ENCODE measurements around the gene CLDN20. TPM values are rescaled to one million over a fixed set of nuclear protein-coding genes. Genes with fewer than 3 reads are reported as not detected.

CLDN20 gene
- total RNA-seq, 1 experiment from 2014 or later, result not detected

DNA sequence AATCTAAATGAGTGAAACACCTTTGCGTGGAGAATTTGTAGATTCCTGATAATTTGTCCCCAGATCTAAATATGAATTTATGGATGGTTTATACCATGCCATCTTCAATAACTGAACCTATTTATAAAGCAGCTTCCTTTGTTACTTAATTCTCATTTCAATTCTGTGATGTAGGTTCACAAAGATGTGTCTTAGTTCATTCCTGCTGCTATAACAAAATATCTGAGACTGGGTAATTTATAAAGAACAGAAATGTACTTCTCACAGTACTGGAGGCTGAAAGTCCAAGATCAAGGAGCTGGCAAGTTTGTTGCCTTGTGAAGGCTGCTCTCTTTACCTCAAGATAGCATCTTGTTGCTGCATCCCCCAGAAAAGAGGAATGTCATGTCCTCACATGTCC is 52.6 kb downstream of the CLDN20 start:
- DNase-seq (ENCODE audit: low read depth, low spot score) (no peak), ATAC-seq (no peak)
- TF ChIP-seq TCF7L2 (IDR thresholded peaks at IDR 0.05; ENCODE audit: low read depth, low read length) (no peak), SIN3A (IDR thresholded peaks at IDR 0.05; ENCODE audit: borderline replicate concordance, insufficient read depth, low read depth, low read length) (no peak), POLR2AphosphoS5 (IDR thresholded peaks at IDR 0.05; ENCODE audit: low read depth, low read length) (no peak)
- TF ChIP-seq, protein P1, sequence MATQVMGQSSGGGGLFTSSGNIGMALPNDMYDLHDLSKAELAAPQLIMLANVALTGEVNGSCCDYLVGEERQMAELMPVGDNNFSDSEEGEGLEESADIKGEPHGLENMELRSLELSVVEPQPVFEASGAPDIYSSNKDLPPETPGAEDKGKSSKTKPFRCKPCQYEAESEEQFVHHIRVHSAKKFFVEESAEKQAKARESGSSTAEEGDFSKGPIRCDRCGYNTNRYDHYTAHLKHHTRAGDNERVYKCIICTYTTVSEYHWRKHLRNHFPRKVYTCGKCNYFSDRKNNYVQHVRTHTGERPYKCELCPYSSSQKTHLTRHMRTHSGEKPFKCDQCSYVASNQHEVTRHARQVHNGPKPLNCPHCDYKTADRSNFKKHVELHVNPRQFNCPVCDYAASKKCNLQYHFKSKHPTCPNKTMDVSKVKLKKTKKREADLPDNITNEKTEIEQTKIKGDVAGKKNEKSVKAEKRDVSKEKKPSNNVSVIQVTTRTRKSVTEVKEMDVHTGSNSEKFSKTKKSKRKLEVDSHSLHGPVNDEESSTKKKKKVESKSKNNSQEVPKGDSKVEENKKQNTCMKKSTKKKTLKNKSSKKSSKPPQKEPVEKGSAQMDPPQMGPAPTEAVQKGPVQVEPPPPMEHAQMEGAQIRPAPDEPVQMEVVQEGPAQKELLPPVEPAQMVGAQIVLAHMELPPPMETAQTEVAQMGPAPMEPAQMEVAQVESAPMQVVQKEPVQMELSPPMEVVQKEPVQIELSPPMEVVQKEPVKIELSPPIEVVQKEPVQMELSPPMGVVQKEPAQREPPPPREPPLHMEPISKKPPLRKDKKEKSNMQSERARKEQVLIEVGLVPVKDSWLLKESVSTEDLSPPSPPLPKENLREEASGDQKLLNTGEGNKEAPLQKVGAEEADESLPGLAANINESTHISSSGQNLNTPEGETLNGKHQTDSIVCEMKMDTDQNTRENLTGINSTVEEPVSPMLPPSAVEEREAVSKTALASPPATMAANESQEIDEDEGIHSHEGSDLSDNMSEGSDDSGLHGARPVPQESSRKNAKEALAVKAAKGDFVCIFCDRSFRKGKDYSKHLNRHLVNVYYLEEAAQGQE (IDR thresholded peaks at IDR 0.05; ENCODE audit: insufficient read depth in 1 of 2, low read depth in 2 of 2, low read length in 1 of 2), result no peak
- TF ChIP-seq, protein P2, sequence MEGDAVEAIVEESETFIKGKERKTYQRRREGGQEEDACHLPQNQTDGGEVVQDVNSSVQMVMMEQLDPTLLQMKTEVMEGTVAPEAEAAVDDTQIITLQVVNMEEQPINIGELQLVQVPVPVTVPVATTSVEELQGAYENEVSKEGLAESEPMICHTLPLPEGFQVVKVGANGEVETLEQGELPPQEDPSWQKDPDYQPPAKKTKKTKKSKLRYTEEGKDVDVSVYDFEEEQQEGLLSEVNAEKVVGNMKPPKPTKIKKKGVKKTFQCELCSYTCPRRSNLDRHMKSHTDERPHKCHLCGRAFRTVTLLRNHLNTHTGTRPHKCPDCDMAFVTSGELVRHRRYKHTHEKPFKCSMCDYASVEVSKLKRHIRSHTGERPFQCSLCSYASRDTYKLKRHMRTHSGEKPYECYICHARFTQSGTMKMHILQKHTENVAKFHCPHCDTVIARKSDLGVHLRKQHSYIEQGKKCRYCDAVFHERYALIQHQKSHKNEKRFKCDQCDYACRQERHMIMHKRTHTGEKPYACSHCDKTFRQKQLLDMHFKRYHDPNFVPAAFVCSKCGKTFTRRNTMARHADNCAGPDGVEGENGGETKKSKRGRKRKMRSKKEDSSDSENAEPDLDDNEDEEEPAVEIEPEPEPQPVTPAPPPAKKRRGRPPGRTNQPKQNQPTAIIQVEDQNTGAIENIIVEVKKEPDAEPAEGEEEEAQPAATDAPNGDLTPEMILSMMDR (IDR thresholded peaks at IDR 0.05), result no peak
- POLR2A ChIA-PET, result interaction anchor here (0.7 kb wide), 1 partner anchor 389 kb away, joined by 3 read pairs; no protein-coding TSS in a partner anchor
- H3K36me3 ChIP-seq (ENCODE audit: control insufficient read depth, insufficient read depth, low read length), result no peaks in the 10 kb centered on the region; the same call in none of the 2 replicates
- no peaks in the 10 kb centered on the region for H3K9me3 ChIP-seq (ENCODE audit: control insufficient read depth, insufficient read depth, low read depth, low read length)
- peaks cover 4% of the 10 kb centered on the region; the same call in 1 of the 2 replicates for H3K4me1 ChIP-seq (ENCODE audit: control insufficient read depth, insufficient read depth, low read length)
- in situ Hi-C loops (cut with HindIII; ENCODE audit: low pct_unique_long_range_greater_than_20kb, low sequenced_read_pairs), result no loop called here
- no peak overlapping the region for H3K4me3 ChIP-seq (ENCODE audit: low read depth in 2 of 2, low read length in 2 of 2)
- intact Hi-C loops (cut with micrococcal nuclease; ENCODE audit: unreplicated experiment), result loop anchor here (10.0 kb wide), 1 partner anchor 132 kb away; no protein-coding TSS in a partner anchor
- H3K27ac ChIP-seq (ENCODE audit: low read length), result peak overlapping the region; percentile 98; the same call in 1 of the 2 replicates
- H3K27me3 ChIP-seq (ENCODE audit: control insufficient read depth, insufficient read depth, low read length), result no peaks in the 10 kb centered on the region
- no TSS peak for BruUV-seq (replicated peaks)
- CTCF ChIA-PET, result no interaction called here

DNA sequence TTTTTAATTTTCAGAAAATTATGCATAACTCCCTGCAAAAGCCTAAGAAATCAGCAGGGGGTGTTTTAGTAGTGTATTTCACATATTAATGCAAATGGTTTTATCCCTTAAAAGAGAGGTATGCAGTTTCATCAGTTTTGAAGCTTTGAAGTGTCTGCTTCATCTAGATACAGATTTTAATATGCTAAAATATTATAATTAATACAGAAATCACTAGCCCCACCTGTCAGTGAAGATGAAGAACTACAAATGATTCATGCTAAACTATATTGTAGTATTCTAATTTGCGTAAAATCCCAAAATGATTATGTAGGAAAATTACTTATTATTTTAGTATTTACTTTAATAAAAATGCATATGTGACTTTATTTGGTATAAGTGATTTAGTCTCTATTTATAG is 53.4 kb downstream of the CLDN20 start:
- CTCF ChIA-PET, result no interaction called here
- no peak for DNase-seq (ENCODE audit: low read depth, low spot score)

More for the DNA sequence above, 53.4 kb downstream of the CLDN20 start:
- H3K9me3 ChIP-seq (ENCODE audit: control insufficient read depth, insufficient read depth, low read depth, low read length), result no peaks in the 10 kb centered on the region
- ATAC-seq, result no peak
- TF ChIP-seq SIN3A (IDR thresholded peaks at IDR 0.05; ENCODE audit: borderline replicate concordance, insufficient read depth, low read depth, low read length), result no peak
- TF ChIP-seq TCF7L2 (IDR thresholded peaks at IDR 0.05; ENCODE audit: low read depth, low read length), result no peak
- no peak for TF ChIP-seq POLR2AphosphoS5 (IDR thresholded peaks at IDR 0.05; ENCODE audit: low read depth, low read length)
- TF ChIP-seq, protein P2 (IDR thresholded peaks at IDR 0.05), result peak; percentile 36; the same call in 1 of the 2 replicates
- TF ChIP-seq, protein P1 (IDR thresholded peaks at IDR 0.05; ENCODE audit: insufficient read depth in 1 of 2, low read depth in 2 of 2, low read length in 1 of 2), result no peak
- intact Hi-C loops (cut with micrococcal nuclease; ENCODE audit: unreplicated experiment) (loop anchor here (10.0 kb wide), 1 partner anchor 132 kb away; no protein-coding TSS in a partner anchor), in situ Hi-C loops (cut with HindIII; ENCODE audit: low pct_unique_long_range_greater_than_20kb, low sequenced_read_pairs) (no loop called here)
- no TSS peak for BruUV-seq (replicated peaks)
- POLR2A ChIA-PET, result no interaction called here
- H3K4me1 ChIP-seq (ENCODE audit: control insufficient read depth, insufficient read depth, low read length), result peaks cover 4% of the 10 kb centered on the region; the same call in 1 of the 2 replicates
- H3K27ac ChIP-seq (ENCODE audit: low read length), result no peak overlapping the region
- no peaks in the 10 kb centered on the region for H3K27me3 ChIP-seq (ENCODE audit: control insufficient read depth, insufficient read depth, low read length)
- H3K36me3 ChIP-seq (ENCODE audit: control insufficient read depth, insufficient read depth, low read length), result no peaks in the 10 kb centered on the region; the same call in 1 of the 2 replicates
- H3K4me3 ChIP-seq (ENCODE audit: low read depth in 2 of 2, low read length in 2 of 2), result no peak overlapping the region

All from Panc1 (cell line).